Endodermal cell (in vitro differentiated cells): Measurements from ENCODE around the gene LIMK1. TPM values are rescaled to one million over a fixed set of nuclear protein-coding genes. Genes with fewer than 3 reads are reported as not detected.

ENCODE experiments used
- DNase-seq: peaks from one replicate; pipeline ENCODE4 v3.0.0-alpha.2; 2017
- H3K27ac ChIP-seq: 2 replicates; pipeline ENCODE4 v1.5.1; 2013; ENCODE audit warnings: mild to moderate bottlenecking, low read depth, low read length, moderate library complexity
- H3K27me3 ChIP-seq: 2 replicates; pipeline ENCODE4 v1.6.1; 2013; ENCODE audit warnings: mild to moderate bottlenecking, low read length, moderate library complexity; ENCODE audit not compliant: insufficient read depth, control insufficient read depth, poor library complexity, severe bottlenecking
- H3K36me3 ChIP-seq: 2 replicates; pipeline ENCODE4 v1.7.0; 2013; ENCODE audit warnings: mild to moderate bottlenecking, low read length, moderate library complexity; ENCODE audit not compliant: control insufficient read depth, insufficient read depth
- H3K4me1 ChIP-seq: one replicate; pipeline ENCODE4 v1.7.0; 2013; ENCODE audit warnings: low read length; ENCODE audit not compliant: control insufficient read depth, insufficient read depth
- H3K4me3 ChIP-seq: 2 replicates; pipeline ENCODE4 v1.5.1; 2013; ENCODE audit warnings: mild to moderate bottlenecking, low read length, moderate library complexity
- H3K9ac ChIP-seq: 2 replicates; pipeline ENCODE4 v1.6.1; 2013; ENCODE audit warnings: mild to moderate bottlenecking, low read length, moderate library complexity; ENCODE audit not compliant: poor library complexity, severe bottlenecking; ENCODE audit errors: extremely low read depth
- H3K9me3 ChIP-seq: 2 replicates; pipeline ENCODE4 v1.6.1; 2013; ENCODE audit warnings: mild to moderate bottlenecking, low read length, moderate library complexity; ENCODE audit not compliant: control insufficient read depth
- H3K27ac Mint-ChIP-seq: 2 replicates; pipeline ENCODE4 v1.8.0; 2020; ENCODE audit warnings: mixed read lengths
- H3K27me3 Mint-ChIP-seq: 2 replicates; pipeline ENCODE4 v1.8.0; 2021; ENCODE audit warnings: mild to moderate bottlenecking, mixed read lengths; ENCODE audit not compliant: insufficient read depth
- H3K36me3 Mint-ChIP-seq: 2 replicates; pipeline ENCODE4 v1.8.0; 2020; ENCODE audit warnings: low read depth, mixed read lengths
- H3K4me1 Mint-ChIP-seq: 2 replicates; pipeline ENCODE4 v1.8.0; 2020; ENCODE audit warnings: mixed read lengths
- H3K4me3 Mint-ChIP-seq: 2 replicates; pipeline ENCODE4 v1.8.0; 2020; ENCODE audit warnings: mild to moderate bottlenecking, moderate library complexity, mixed read lengths
- H3K9me3 Mint-ChIP-seq: 2 replicates; pipeline ENCODE4 v1.8.0; 2020; ENCODE audit warnings: mild to moderate bottlenecking, mixed read lengths
- WGBS, 2 experiments: methylation state at CpG; one replicate each; pipeline versions ENCODE4 v1.1.5 to v1.1.7; 2013; ENCODE audit warnings: missing lambda C conversion rate in 2 of 2, mixed read lengths in 1 of 2; ENCODE audit not compliant: insufficient coverage in 1 of 2, insufficient read length in 1 of 2; 5-methylcytosine and 5-hydroxymethylcytosine counted together
- total RNA-seq, 2 donors: library from RNA; stranded (reverse); fragmentation: NEBNext Ultra II Directional in 1 of 2; extraction: Animal tissue kit (Norgen Biotek cat#: 25700) in 1 of 2; gene quantifications; 2 replicates in 1 of 2; 3 replicates in 1 of 2; pipeline ENCODE4 v1.2.1, GENCODE V29; 2021
- TF ChIP-seq, protein P1 (sequence below): fragments of 200-600 bp; sonication (generic); conservative IDR thresholded peaks from 2 replicates; pipeline ENCODE4 v1.5.0; 2021; ENCODE audit warnings: antibody characterized with exemption, mild to moderate bottlenecking

LIMK1 gene
- total RNA-seq, 2 donors from 2014 or later: 83.9 TPM

DNA sequence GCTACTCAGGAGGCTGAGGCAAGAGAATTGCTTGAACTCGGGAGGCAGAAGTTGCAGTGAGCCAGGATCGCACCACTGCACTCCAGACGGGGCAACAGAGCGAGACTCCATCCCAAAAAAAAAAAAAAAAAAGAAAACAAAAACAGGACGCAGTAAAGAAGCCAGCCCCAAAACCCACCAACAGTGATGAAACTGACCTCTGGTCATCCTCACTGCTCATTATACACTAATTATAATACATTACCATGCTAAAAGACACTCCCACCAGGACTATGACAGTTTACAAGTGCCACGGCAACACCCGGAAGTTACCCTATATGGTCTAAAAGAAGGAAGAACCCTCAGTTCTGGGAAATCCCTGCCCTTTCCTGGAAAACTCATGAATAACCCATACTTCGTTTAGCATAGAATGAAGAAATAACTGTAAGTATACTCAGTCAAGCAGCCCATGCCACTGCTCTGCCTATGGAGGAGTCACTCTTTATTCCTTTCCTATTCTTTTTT, 50.6 kb downstream of the LIMK1 start:
- H3K27ac Mint-ChIP-seq: peak overlapping the region; percentile 88
- no peaks in the 10 kb centered on the region for H3K9me3 Mint-ChIP-seq
- WGBS, 2 experiments: 90 to 100% methylated on average over 3 to 8 of the region's 8 CpGs

GRCh38 chr7:74138334-74138867, 54.8 kb downstream of the LIMK1 start:
- TF ChIP-seq, protein P1, sequence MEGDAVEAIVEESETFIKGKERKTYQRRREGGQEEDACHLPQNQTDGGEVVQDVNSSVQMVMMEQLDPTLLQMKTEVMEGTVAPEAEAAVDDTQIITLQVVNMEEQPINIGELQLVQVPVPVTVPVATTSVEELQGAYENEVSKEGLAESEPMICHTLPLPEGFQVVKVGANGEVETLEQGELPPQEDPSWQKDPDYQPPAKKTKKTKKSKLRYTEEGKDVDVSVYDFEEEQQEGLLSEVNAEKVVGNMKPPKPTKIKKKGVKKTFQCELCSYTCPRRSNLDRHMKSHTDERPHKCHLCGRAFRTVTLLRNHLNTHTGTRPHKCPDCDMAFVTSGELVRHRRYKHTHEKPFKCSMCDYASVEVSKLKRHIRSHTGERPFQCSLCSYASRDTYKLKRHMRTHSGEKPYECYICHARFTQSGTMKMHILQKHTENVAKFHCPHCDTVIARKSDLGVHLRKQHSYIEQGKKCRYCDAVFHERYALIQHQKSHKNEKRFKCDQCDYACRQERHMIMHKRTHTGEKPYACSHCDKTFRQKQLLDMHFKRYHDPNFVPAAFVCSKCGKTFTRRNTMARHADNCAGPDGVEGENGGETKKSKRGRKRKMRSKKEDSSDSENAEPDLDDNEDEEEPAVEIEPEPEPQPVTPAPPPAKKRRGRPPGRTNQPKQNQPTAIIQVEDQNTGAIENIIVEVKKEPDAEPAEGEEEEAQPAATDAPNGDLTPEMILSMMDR: no peak
- H3K36me3 Mint-ChIP-seq: no peaks in the 10 kb centered on the region
- H3K27ac Mint-ChIP-seq: peak overlapping the region; percentile 25
- Histone ChIP-seq H3K4me1 (no peaks in the 10 kb centered on the region), H3K36me3 (no peaks in the 10 kb centered on the region), H3K9me3 (no peaks in the 10 kb centered on the region), H3K4me3 (no peak overlapping the region), H3K27ac (no peak overlapping the region), H3K27me3 (no peaks in the 10 kb centered on the region), H3K9ac (no peak overlapping the region)
- 81 to 91% methylated on average over 8 to 12 of the region's 12 CpGs for WGBS, 2 experiments
- peaks cover 16% of the 10 kb centered on the region for H3K4me1 Mint-ChIP-seq
- H3K4me3 Mint-ChIP-seq: peak overlapping the region; percentile 44
- H3K27me3 Mint-ChIP-seq: no peaks in the 10 kb centered on the region
- peaks cover 3% of the 10 kb centered on the region for H3K9me3 Mint-ChIP-seq
- peak; percentile 87 for DNase-seq

More for the DNA sequence above, 50.6 kb downstream of the LIMK1 start:
- Histone ChIP-seq H3K27ac (no peak overlapping the region), H3K27me3 (no peaks in the 10 kb centered on the region), H3K9me3 (no peaks in the 10 kb centered on the region), H3K9ac (no peak overlapping the region), H3K4me3 (no peak overlapping the region), H3K4me1 (no peaks in the 10 kb centered on the region), H3K36me3 (no peaks in the 10 kb centered on the region)
- Mint-ChIP-seq H3K4me3 (no peak overlapping the region), H3K27me3 (no peaks in the 10 kb centered on the region), H3K36me3 (no peaks in the 10 kb centered on the region), H3K4me1 (peaks cover 14% of the 10 kb centered on the region)
- no peak for DNase-seq
- TF ChIP-seq, protein P1: no peak

DNA sequence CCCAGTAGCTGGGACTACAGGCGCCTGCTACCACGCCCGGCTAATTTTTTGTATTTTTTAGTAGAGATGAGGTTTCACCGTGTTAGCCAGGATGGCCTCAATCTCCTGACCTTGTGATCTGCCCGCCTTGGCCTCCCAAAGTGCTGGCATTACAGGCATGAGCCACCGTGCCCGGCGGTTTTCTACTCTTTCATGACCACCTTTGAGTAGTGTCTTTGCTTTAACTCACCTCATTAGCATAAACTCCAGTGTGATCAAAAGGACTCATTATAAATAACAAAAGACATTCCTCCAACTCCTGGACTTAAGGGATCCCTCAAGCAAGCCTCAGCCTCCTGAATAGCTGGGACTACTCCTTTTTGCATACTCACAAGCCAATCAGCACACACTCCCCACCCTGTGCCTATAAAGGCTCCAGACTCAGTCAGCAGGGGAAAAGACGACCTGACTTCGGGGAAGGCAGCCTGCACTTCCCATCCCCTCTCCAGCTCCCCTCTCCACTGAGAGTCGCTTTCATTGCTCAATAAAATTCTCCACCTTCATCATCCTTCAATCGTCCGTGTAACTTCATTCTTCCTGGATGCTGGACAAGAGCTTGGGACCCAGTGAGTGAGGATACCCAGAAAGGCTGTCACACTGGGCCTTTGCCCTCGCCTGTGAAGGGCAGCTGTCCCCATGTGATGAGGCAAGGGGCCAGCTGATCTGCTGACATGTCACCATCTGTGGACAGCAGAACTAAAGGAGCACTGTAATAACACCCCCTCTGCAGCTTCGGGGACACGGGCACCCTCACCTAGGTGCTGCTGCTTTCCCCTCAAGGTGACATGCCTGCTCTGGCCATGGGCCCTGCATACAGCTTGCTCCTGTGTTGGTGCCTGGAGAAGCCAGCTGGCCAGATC, 55.6 kb downstream of the LIMK1 start:
- Histone ChIP-seq H3K36me3 (no peaks in the 10 kb centered on the region), H3K4me3 (no peak overlapping the region), H3K27ac (no peak overlapping the region), H3K9ac (no peak overlapping the region), H3K27me3 (no peaks in the 10 kb centered on the region), H3K4me1 (no peaks in the 10 kb centered on the region), H3K9me3 (peaks cover 1% of the 10 kb centered on the region)
- H3K4me3 Mint-ChIP-seq: peak overlapping the region; percentile 44
- TF ChIP-seq, protein P1: no peak
- H3K9me3 Mint-ChIP-seq: peaks cover 9% of the 10 kb centered on the region
- H3K4me1 Mint-ChIP-seq: peaks cover 12% of the 10 kb centered on the region
- H3K36me3 Mint-ChIP-seq: no peaks in the 10 kb centered on the region
- no peaks in the 10 kb centered on the region for H3K27me3 Mint-ChIP-seq
- DNase-seq: peak; percentile 88
- peak overlapping the region; percentile 25 for H3K27ac Mint-ChIP-seq
- 78 to 82% methylated on average over 16 of the region's 16 CpGs for WGBS, 2 experiments
